Activated CD8-positive, alpha-beta T cell treated with anti-CD3 and anti-CD28 coated beads for 36 hours (primary cell): ENCODE measurements around the gene RPL29. TPM values are rescaled to one million over a fixed set of nuclear protein-coding genes. Genes with fewer than 3 reads are reported as not detected.

Experiments used
- ATAC-seq: fragments of 200-7000 bp; cut with Tn5 transposase; one replicate; pipeline ENCODE4 v1.10.0; 2021; ENCODE audit warnings: mild to moderate bottlenecking, moderate library complexity
- CTCF ChIA-PET: fragments of 350-600 bp; sonication (Branson Sonifier 250); formaldehyde crosslinking; loops from one replicate; lab custom pipeline; 2021; ENCODE audit warnings: antibody characterized with exemption; lab: Charles Lee
- POLR2A ChIA-PET: fragments of 350-600 bp; sonication (Branson Sonifier 250); formaldehyde crosslinking; loops from one replicate; lab custom pipeline; 2021; ENCODE audit warnings: antibody characterized with exemption; lab: Charles Lee
- DNase-seq: peaks from one replicate; pipeline ENCODE4 v3.0.0-alpha.2; 2020
- H3K27ac Mint-ChIP-seq: one replicate; pipeline ENCODE4 v1.8.0; 2021; ENCODE audit warnings: mild to moderate bottlenecking, mixed read lengths
- H3K27me3 Mint-ChIP-seq: one replicate; pipeline ENCODE4 v1.8.0; 2021; ENCODE audit warnings: mixed read lengths
- H3K36me3 Mint-ChIP-seq: one replicate; pipeline ENCODE4 v1.8.0; 2021; ENCODE audit warnings: low read depth, mixed read lengths
- H3K4me1 Mint-ChIP-seq: one replicate; pipeline ENCODE4 v1.8.0; 2021; ENCODE audit warnings: low read depth, mixed read lengths
- H3K4me3 Mint-ChIP-seq: one replicate; pipeline ENCODE4 v1.8.0; 2021; ENCODE audit warnings: mild to moderate bottlenecking, moderate library complexity, mixed read lengths
- H3K9me3 Mint-ChIP-seq: one replicate; pipeline ENCODE4 v1.8.0; 2021; ENCODE audit warnings: mixed read lengths
- CTCF ChIP-seq: fragments of 200-600 bp; IDR thresholded peaks from one replicate; pipeline ENCODE4 v1.8.0; 2022; ENCODE audit warnings: antibody characterized with exemption, mild to moderate bottlenecking
- intact Hi-C: fragments of 100-400 bp; cut with micrococcal nuclease; formaldehyde crosslinking; loops from one replicate; pipeline ENCODE4 v1.10.0; 2022
- total RNA-seq, 2 experiments: library from RNA; stranded (reverse); gene quantifications; one replicate each; pipeline ENCODE4 v1.2.3, GENCODE V29; 2021

Gene RPL29
- total RNA-seq, 2 experiments from 2014 or later: 2,039 to 2,045 TPM

GRCh38 chr3:51958603-51959521 is 36.8 kb downstream of the RPL29 start:
- CTCF ChIA-PET: interaction anchor here (1.5 to 1.8 kb wide), 3 partner anchors 7 to 15 kb away, joined by 3 to 10 read pairs (median 5); partner anchors contain the start of gene ABHD14B
- peaks cover 3% of the 10 kb centered on the region for H3K36me3 Mint-ChIP-seq
- H3K4me1 Mint-ChIP-seq: peaks cover 6% of the 10 kb centered on the region

GRCh38 chr3:51957520-51958205 is 38.0 kb downstream of the RPL29 start:
- Mint-ChIP-seq H3K27ac (no peak overlapping the region), H3K4me1 (peaks cover 6% of the 10 kb centered on the region), H3K27me3 (peaks cover 28% of the 10 kb centered on the region), H3K4me3 (no peak overlapping the region), H3K9me3 (no peaks in the 10 kb centered on the region), H3K36me3 (peaks cover 3% of the 10 kb centered on the region)
- ChIA-PET CTCF (interaction anchor here (1.3 to 1.8 kb wide), 3 partner anchors 8 to 25 kb away, joined by 5 to 10 read pairs (median 5); partner anchors contain the start of genes ABHD14B and ACY1), POLR2A (interaction anchor here (0.6 to 1.4 kb wide), 5 partner anchors 11 to 38 kb away, joined by 3 to 8 read pairs (median 5); partner anchors contain the start of gene ABHD14B)
- DNase-seq: no peak
- no peak for ATAC-seq
- no peak for TF ChIP-seq CTCF
- intact Hi-C loops: no loop called here

More at GRCh38 chr3:51958603-51959521, 36.8 kb downstream of the RPL29 start:
- no peak overlapping the region for H3K4me3 Mint-ChIP-seq
- ATAC-seq (no peak), DNase-seq (no peak)
- TF ChIP-seq CTCF: no peak
- H3K9me3 Mint-ChIP-seq: no peaks in the 10 kb centered on the region
- POLR2A ChIA-PET: interaction anchor here (1.3 kb wide), 1 partner anchor 15 kb away, joined by 3 read pairs; the partner anchor contains the start of gene ABHD14B
- no peak overlapping the region for H3K27ac Mint-ChIP-seq
- peaks cover 22% of the 10 kb centered on the region for H3K27me3 Mint-ChIP-seq
- intact Hi-C loops: no loop called here

- Mint-ChIP-seq H3K36me3 (peaks cover 3% of the 10 kb centered on the region), H3K4me3 (peak overlapping the region; percentile 17), H3K9me3 (no peaks in the 10 kb centered on the region), H3K27me3 (peaks cover 28% of the 10 kb centered on the region), H3K4me1 (peaks cover 6% of the 10 kb centered on the region), H3K27ac (no peak overlapping the region)
- peak; percentile 65 for TF ChIP-seq CTCF
- DNase-seq (peak; percentile 63), ATAC-seq (peak; percentile 90)
- ChIA-PET POLR2A (interaction anchor here (0.9 to 1.6 kb wide), 5 partner anchors 9 to 115 kb away, joined by 3 to 6 read pairs (median 3); partner anchors contain the start of gene ABHD14B), CTCF (interaction anchor here (1.2 to 1.3 kb wide), 3 partner anchors 13 to 45 kb away, joined by 3 to 5 read pairs (median 3); partner anchors contain the start of gene ACY1)
- intact Hi-C loops: no loop called here
Observed at GRCh38 chr3:51955893-51956770, 39.6 kb downstream of the RPL29 start.

- Mint-ChIP-seq H3K27ac (no peak within 1 kb of the TSS), H3K4me1 (peaks cover 6% of the 10 kb centered on the region), H3K9me3 (no peaks in the 10 kb centered on the region), H3K36me3 (peaks cover 3% of the 10 kb centered on the region), H3K27me3 (peaks cover 28% of the 10 kb centered on the region), H3K4me3 (no peak within 1 kb of the TSS)
- DNase-seq (no peak), ATAC-seq (no peak)
- CTCF ChIA-PET: interaction anchor here (1.2 to 2.9 kb wide), 3 partner anchors 13 to 46 kb away, joined by 3 to 13 read pairs (median 3); partner anchors contain the start of genes ABHD14A and ABHD14B
- no peak for TF ChIP-seq CTCF
- intact Hi-C loops: no loop called here
- POLR2A ChIA-PET: interaction anchor here (0.5 to 1.6 kb wide), 5 partner anchors 10 to 40 kb away, joined by 3 to 6 read pairs (median 3); partner anchors contain the start of gene RPL29
Observed at GRCh38 chr3:51955175-51955892, 40.4 kb downstream of the RPL29 start, which contains the start of gene GPR62. Gene GPR62, plus strand, starts transcription at chr3:51955381. Its CDS starts 272 bp downstream, at chr3:51955653.
